GM21786 (cell line): ENCODE measurements around the gene SLC25A47.

Experiments used
- ATAC-seq: cut with Tn5 transposase; IDR thresholded peaks from one replicate; pipeline ENCODE4 v1.9.1; 2021; ENCODE audit not compliant: unreplicated experiment

SLC25A47 gene

DNA sequence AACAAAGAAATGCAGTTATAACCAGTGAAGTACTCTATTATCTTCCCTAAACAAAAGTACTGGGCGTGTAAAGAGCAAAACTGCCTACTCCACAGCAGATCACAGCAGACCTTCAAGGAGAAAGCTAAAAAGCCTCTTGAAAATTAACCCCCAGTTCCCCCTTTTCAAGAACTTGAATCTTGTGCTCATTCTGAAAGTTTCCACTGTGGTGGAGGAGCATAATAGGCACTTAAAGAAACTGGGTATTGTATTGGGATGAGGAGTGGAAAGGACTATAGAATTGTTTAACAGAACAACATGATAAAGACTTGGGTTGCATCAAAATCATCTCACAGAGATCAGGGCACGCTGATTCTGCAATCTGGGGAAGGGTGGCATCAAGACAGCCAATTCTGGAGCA is 51.1 kb downstream of the SLC25A47 start:
- ATAC-seq = no peak

DNA sequence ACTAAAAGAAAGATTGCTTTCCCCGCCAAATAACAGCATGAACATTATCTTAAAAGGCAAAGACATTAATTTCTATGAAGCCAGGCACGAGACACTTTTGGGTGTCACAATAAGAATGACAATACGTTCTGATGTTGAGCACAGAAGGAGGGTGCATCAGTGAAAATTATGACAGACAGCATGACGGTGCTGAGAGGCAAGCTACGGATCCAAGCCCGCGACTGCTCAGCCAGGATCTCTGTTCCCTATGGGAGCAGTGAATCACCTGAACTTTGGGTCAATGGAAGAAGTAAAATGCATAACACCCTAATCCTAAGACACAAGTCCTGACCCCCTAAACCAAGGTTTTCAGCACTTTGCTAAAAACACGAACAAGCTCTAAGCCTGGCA is 51.7 kb downstream of the SLC25A47 start:
- ATAC-seq = no peak

DNA sequence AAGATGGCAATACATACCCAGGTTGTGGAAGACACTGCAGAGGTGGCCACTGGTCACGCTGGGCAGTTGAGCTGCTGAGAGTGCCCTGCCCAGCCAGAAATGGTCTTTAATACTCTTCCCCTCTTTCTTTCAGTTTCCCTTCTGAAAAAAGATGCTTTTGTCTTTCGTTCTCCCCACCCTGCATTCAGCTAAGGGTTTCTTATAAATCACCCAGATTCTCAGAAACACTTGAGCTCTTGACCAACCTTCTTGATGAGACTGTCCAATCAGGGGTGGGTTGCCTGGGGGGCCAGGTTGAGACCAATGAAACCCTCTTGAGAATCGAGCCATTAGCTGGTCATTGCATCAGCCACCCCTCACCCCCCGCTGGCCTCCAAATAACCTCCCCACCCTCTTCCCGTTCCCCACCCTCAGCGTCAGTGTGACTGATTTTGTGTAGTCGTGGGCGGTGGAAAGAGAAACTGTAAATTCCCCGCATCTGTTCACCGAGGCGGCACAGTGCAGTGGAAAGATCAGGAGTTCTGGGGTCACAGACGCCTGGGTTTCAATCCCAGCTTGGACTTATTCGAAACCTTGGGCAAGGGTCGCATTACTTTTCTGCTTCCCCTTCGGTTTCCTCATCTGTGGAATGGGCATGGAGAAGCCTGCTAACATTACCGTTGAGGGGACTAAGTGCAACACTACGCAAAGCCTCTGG is 52.3 kb downstream of the SLC25A47 start:
- peak; percentile 47 for ATAC-seq

DNA sequence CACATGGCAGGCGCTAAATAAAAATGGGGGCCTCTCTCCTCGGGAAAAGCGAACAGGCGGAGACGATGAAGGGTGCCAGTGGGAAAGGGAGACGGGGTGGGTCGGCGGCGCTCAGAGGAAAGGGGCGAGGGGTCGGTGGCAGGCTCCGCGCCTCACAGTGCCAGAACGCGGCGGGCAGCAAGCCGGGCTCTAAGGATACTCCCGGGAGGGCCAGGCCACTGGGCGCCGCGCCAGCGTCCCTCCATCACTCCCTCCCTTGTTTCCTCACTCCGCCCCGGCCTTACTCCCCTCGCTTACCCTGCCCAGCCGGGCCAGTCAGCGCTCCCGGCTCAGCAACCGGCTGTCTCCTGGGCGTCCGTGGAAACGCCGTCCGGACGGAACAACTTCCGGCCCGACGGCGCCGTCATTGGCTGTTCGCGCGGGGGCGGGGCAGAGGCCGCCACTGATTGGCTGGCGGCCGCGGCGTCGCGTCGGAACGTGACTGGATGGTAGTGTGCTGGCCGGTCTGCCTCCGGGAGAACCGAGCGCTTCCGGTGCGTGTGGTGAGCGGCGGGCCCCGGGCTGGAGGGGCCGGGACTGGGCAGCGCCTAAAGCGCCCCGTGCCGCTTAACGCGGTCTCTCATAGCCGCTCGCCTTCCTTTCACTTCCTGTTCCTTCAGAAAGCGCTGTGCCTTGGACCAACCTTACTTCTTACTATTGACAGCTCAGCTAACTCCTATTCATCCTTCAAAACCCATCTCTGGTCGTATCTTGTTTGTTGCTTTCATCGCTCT is 53.0 kb downstream of the SLC25A47 start, which contains the start of gene WDR25:
Gene WDR25, plus strand, starts transcription at position 523 of the 773 bp plus-strand sequence.
- ATAC-seq = peak; percentile 64

DNA sequence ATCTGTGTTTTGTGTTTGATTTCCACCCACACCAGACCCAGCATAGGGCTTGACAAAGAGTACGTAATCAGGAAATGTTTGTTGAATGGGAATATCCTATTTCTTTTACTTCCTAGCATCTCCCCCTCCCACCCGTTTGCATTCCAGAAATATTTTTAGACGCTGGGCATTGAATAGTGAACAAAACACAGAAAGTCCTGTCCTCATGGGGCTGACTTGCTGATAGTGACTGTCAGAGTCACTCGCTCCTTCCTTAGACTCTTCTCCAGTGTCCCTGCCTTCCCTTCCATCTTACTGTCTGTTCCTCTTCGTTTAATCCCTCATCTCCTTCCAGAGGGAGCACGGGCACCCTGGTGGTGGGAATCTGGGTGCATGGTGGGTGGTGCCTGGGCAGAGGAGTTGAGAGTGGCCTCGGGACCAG is 53.6 kb downstream of the SLC25A47 start:
- ATAC-seq = no peak
